NCI-H524 (cell line): Measurements from ENCODE around the gene ITPKC.

ENCODE experiments used
- DNase-seq, 2 experiments: peaks; one replicate each; lab custom pipeline; 2025; lab: John Stamatoyannopoulos, UW

ITPKC gene

GRCh38 chr19:40740747-40741146 is 23.8 kb downstream of the ITPKC start:
- no peak for DNase-seq

- no peak for DNase-seq
Measured at GRCh38 chr19:40741527-40742390, 24.8 kb downstream of the ITPKC start.

GRCh38 chr19:40742477-40742876 is 25.6 kb downstream of the ITPKC start:
- no peak for DNase-seq

- DNase-seq = no peak
Measured at GRCh38 chr19:40742886-40743285, 26.0 kb downstream of the ITPKC start.

GRCh38 chr19:40743926-40744325 is 27.0 kb downstream of the ITPKC start:
- DNase-seq = no peak

GRCh38 chr19:40744554-40745401 is 27.9 kb downstream of the ITPKC start:
- no peak for DNase-seq

GRCh38 chr19:40745402-40745780 is 28.5 kb downstream of the ITPKC start:
- DNase-seq = no peak

- no peak for DNase-seq
Measured at GRCh38 chr19:40747536-40747935, 30.6 kb downstream of the ITPKC start.

GRCh38 chr19:40750058-40750873 is 33.4 kb downstream of the ITPKC start, which contains the start of gene ACTMAP:
Gene ACTMAP, minus strand, starts transcription at chr19:40750477. Its CDS starts 674 bp downstream, at chr19:40749803.
- peak; percentile 100 for DNase-seq

GRCh38 chr19:40750874-40751537 is 34.1 kb downstream of the ITPKC start, which contains the start of gene SNRPA:
Gene SNRPA, plus strand, starts transcription at chr19:40751203. Its CDS starts 206 bp downstream, at chr19:40751409.
- DNase-seq = peak; percentile 99

GRCh38 chr19:40752257-40752781 is 35.4 kb downstream of the ITPKC start:
- DNase-seq = no peak

GRCh38 chr19:40754611-40755247 is 37.8 kb downstream of the ITPKC start:
- no peak for DNase-seq

GRCh38 chr19:40755248-40755624 is 38.3 kb downstream of the ITPKC start:
- no peak for DNase-seq

GRCh38 chr19:40755791-40756190 is 38.9 kb downstream of the ITPKC start:
- DNase-seq = no peak

- DNase-seq = no peak
Measured at GRCh38 chr19:40756502-40757110, 39.7 kb downstream of the ITPKC start.

GRCh38 chr19:40758491-40758890 is 41.6 kb downstream of the ITPKC start:
- no peak for DNase-seq

GRCh38 chr19:40759352-40759751 is 42.4 kb downstream of the ITPKC start:
- DNase-seq = no peak

GRCh38 chr19:40762754-40763470 is 46.0 kb downstream of the ITPKC start:
- no peak for DNase-seq

- no peak for DNase-seq
Measured at GRCh38 chr19:40763526-40763925, 46.6 kb downstream of the ITPKC start.

GRCh38 chr19:40763963-40764362 is 47.1 kb downstream of the ITPKC start:
- no peak for DNase-seq
